A549 (cell line): ENCODE data around the gene PPFIA4.

Source experiments
- CHD2 ChIP-seq: fragments of 150-350 bp; IDR thresholded peaks from 2 replicates; pipeline ENCODE4 v1.6.1; 2014; ENCODE audit warnings: low read length; ENCODE audit not compliant: partially characterized antibody
- EP300 ChIP-seq, 2 experiments: fragments of >200 bp; sonication (Bioruptor Twin); formaldehyde crosslinking; IDR thresholded peaks; 2 replicates in 1 of 2; 3 replicates in 1 of 2; pipeline ENCODE4 v1.6.1; 2016 to 2017
- ESRRA ChIP-seq: fragments of 150-350 bp; IDR thresholded peaks from 2 replicates; pipeline ENCODE4 v1.6.1; 2014; ENCODE audit warnings: mild to moderate bottlenecking, low read length, borderline replicate concordance
- JUN ChIP-seq, 2 experiments: fragments of >200 bp; sonication (Bioruptor Twin); formaldehyde crosslinking; IDR thresholded peaks; 2 replicates in 1 of 2; 3 replicates in 1 of 2; pipeline ENCODE4 v1.6.1; 2016 to 2017
- MAFK ChIP-seq: fragments of 450-650 bp; IDR thresholded peaks from 2 replicates; pipeline ENCODE4 v1.6.1; 2014; ENCODE audit not compliant: partially characterized antibody
- NPAS2 ChIP-seq: fragments of 250-450 bp; sonication (Bioruptor Pico); IDR thresholded peaks from 2 replicates; pipeline ENCODE4 v1.8.0; 2022; ENCODE audit warnings: mild to moderate bottlenecking, moderate library complexity, borderline replicate concordance
- NR3C1 ChIP-seq: fragments of >200 bp; sonication (Bioruptor Twin); formaldehyde crosslinking; IDR thresholded peaks from 3 replicates; pipeline ENCODE4 v1.6.1; 2017
- POLR2A ChIP-seq: IDR thresholded peaks from 2 replicates; pipeline ENCODE4 v1.6.1; 2012; ENCODE audit warnings: mild to moderate bottlenecking, low read length
- RNF2 ChIP-seq: fragments of 200-600 bp; sonication (generic); IDR thresholded peaks from 2 replicates; pipeline ENCODE4 v1.6.1; 2016; ENCODE audit warnings: low read depth, mild to moderate bottlenecking, antibody characterized with exemption, moderate library complexity, borderline replicate concordance
- SMC3 ChIP-seq: fragments of >200 bp; sonication (Bioruptor Twin); formaldehyde crosslinking; IDR thresholded peaks from 3 replicates; pipeline ENCODE4 v1.6.1; 2018; ENCODE audit warnings: inconsistent platforms
- TF ChIP-seq, protein P1 (sequence below): fragments of >200 bp; sonication (Bioruptor Twin); formaldehyde crosslinking; IDR thresholded peaks from 3 replicates; pipeline ENCODE4 v1.5.1; 2016
- TF ChIP-seq, protein P2 (sequence below): IDR thresholded peaks from 2 replicates; pipeline ENCODE4 v1.6.1; 2012
- TF ChIP-seq, protein P3 (sequence below): fragments of 150-350 bp; IDR thresholded peaks from 2 replicates; pipeline ENCODE4 v1.6.1; 2014; ENCODE audit warnings: low read depth, mild to moderate bottlenecking, low read length
- TF ChIP-seq, protein P4 (sequence below): IDR thresholded peaks from 2 replicates; pipeline ENCODE4 v1.6.1; 2012; ENCODE audit warnings: low read depth, borderline replicate concordance

DNA sequence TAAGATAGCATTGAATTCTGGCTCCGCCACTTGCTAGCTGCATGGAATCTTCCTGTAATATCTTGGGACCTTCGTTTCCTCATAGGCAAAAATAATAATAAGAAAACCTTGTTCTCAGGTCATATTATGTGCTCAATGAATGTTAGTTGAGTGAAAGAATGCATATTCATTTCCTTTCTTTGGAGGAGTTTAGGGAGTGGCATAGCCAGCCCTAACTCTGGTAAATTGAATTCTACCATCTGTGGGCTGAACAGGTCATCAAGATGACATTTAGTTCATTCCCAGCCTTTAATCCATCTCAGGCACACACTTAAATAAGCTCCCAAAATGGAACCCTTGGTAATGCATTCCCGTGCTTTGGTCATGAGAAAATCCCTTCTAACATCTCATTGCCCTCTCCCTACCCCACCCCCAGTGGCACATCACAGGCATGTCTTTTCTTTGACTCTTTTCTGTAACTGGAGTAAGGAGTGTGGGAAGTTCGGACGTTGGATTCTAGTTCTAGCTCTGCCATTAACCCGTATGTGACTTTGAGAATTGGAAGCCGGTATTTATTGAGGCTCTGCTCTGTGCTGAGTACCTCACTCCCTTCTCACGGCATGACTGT is 72.7 kb downstream of the PPFIA4 start:
- TF ChIP-seq, protein P1, sequence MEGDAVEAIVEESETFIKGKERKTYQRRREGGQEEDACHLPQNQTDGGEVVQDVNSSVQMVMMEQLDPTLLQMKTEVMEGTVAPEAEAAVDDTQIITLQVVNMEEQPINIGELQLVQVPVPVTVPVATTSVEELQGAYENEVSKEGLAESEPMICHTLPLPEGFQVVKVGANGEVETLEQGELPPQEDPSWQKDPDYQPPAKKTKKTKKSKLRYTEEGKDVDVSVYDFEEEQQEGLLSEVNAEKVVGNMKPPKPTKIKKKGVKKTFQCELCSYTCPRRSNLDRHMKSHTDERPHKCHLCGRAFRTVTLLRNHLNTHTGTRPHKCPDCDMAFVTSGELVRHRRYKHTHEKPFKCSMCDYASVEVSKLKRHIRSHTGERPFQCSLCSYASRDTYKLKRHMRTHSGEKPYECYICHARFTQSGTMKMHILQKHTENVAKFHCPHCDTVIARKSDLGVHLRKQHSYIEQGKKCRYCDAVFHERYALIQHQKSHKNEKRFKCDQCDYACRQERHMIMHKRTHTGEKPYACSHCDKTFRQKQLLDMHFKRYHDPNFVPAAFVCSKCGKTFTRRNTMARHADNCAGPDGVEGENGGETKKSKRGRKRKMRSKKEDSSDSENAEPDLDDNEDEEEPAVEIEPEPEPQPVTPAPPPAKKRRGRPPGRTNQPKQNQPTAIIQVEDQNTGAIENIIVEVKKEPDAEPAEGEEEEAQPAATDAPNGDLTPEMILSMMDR: no peak
- TF ChIP-seq EP300 (IDR thresholded peaks at IDR 0.05) (no peak), NPAS2 (no peak), POLR2A (no peak), CHD2 (no peak), MAFK (no peak), RNF2 (no peak), ESRRA (no peak), NR3C1 (no peak), JUN (IDR thresholded peaks at IDR 0.05) (no peak), SMC3 (no peak)
- TF ChIP-seq, protein P2, sequence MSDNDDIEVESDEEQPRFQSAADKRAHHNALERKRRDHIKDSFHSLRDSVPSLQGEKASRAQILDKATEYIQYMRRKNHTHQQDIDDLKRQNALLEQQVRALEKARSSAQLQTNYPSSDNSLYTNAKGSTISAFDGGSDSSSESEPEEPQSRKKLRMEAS: no peak
- TF ChIP-seq, protein P3, sequence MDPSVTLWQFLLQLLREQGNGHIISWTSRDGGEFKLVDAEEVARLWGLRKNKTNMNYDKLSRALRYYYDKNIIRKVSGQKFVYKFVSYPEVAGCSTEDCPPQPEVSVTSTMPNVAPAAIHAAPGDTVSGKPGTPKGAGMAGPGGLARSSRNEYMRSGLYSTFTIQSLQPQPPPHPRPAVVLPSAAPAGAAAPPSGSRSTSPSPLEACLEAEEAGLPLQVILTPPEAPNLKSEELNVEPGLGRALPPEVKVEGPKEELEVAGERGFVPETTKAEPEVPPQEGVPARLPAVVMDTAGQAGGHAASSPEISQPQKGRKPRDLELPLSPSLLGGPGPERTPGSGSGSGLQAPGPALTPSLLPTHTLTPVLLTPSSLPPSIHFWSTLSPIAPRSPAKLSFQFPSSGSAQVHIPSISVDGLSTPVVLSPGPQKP: no peak
- TF ChIP-seq, protein P4, sequence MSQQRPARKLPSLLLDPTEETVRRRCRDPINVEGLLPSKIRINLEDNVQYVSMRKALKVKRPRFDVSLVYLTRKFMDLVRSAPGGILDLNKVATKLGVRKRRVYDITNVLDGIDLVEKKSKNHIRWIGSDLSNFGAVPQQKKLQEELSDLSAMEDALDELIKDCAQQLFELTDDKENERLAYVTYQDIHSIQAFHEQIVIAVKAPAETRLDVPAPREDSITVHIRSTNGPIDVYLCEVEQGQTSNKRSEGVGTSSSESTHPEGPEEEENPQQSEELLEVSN: no peak
